GM19463 (cell line): ENCODE results near the gene NR3C1.

Experiments
- ATAC-seq: cut with Tn5 transposase; IDR thresholded peaks from one replicate; pipeline ENCODE4 v1.9.1; 2021; ENCODE audit warnings: mild to moderate bottlenecking, moderate library complexity; ENCODE audit not compliant: unreplicated experiment

NR3C1 gene

GRCh38 chr5:143403593-143404415 lies at the start of gene NR3C1:
NR3C1 (minus strand) TSS chr5:143403686; CDS start chr5:143400839, 2,847 bp downstream.
- peak; percentile 55 for ATAC-seq

GRCh38 chr5:143449772-143450171 lies 46.3 kb upstream of the NR3C1 start:
- no peak for ATAC-seq

GRCh38 chr5:143448518-143448917 lies 45.0 kb upstream of the NR3C1 start:
- no peak for ATAC-seq

- ATAC-seq = no peak
These were observed 44.5 kb upstream of the NR3C1 start for GRCh38 chr5:143447983-143448382.

- ATAC-seq = peak; percentile 45
These were observed 43.2 kb upstream of the NR3C1 start for GRCh38 chr5:143446535-143447226.

GRCh38 chr5:143445776-143446175 lies 42.3 kb upstream of the NR3C1 start:
- ATAC-seq = no peak

- ATAC-seq = no peak
These were observed 39.8 kb upstream of the NR3C1 start for GRCh38 chr5:143443330-143443729.

GRCh38 chr5:143442385-143442784 lies 38.9 kb upstream of the NR3C1 start:
- no peak for ATAC-seq

GRCh38 chr5:143440448-143441115 lies 37.1 kb upstream of the NR3C1 start:
- ATAC-seq = no peak

GRCh38 chr5:143437666-143438273 lies 34.3 kb upstream of the NR3C1 start:
- no peak for ATAC-seq

GRCh38 chr5:143436871-143437270 lies 33.4 kb upstream of the NR3C1 start:
- no peak for ATAC-seq

GRCh38 chr5:143435210-143435657 lies 31.7 kb upstream of the NR3C1 start:
- ATAC-seq = peak; percentile 82

- ATAC-seq = no peak
These were observed 31.0 kb upstream of the NR3C1 start for GRCh38 chr5:143434261-143435209.

GRCh38 chr5:143433670-143434069 lies 30.2 kb upstream of the NR3C1 start:
- no peak for ATAC-seq

- peak; percentile 36 for ATAC-seq
These were observed 29.3 kb upstream of the NR3C1 start for GRCh38 chr5:143432658-143433239.

- no peak for ATAC-seq
These were observed 28.3 kb upstream of the NR3C1 start for GRCh38 chr5:143431789-143432188.

- ATAC-seq = no peak
These were observed 25.4 kb upstream of the NR3C1 start for GRCh38 chr5:143428738-143429420.

- no peak for ATAC-seq
These were observed 24.7 kb upstream of the NR3C1 start for GRCh38 chr5:143428155-143428554.

GRCh38 chr5:143427122-143427735 lies 23.7 kb upstream of the NR3C1 start:
- ATAC-seq = peak; percentile 21
